ENCODE measurements around the gene BRPF3.

Gene BRPF3

GRCh38 chr6:36227379-36228228 is 31.1 kb downstream of the BRPF3 start:
- no peak overlapping the region for H3K27ac ChIP-seq (ENCODE audit: insufficient read depth, low read depth, low read length, poor library complexity, severe bottlenecking)
- H3K4me1 ChIP-seq (ENCODE audit: control insufficient read depth, insufficient read depth, low read length), result no peaks in the 10 kb centered on the region
- no peak overlapping the region for H3K4me3 ChIP-seq (ENCODE audit: insufficient read depth, low read depth, low read length)
- no peaks in the 10 kb centered on the region for H3K27me3 ChIP-seq (ENCODE audit: control insufficient read depth, insufficient read depth, low read length, poor library complexity, severe bottlenecking)
- no peaks in the 10 kb centered on the region for H3K9me3 ChIP-seq (ENCODE audit: control insufficient read depth, low read length)
- H3K36me3 ChIP-seq (ENCODE audit: control insufficient read depth, insufficient read depth, low read length), result peaks cover 35% of the 10 kb centered on the region
- WGBS, 2 experiments, result 91 to 95% methylated on average over 1 of the region's 1 CpG

- Histone ChIP-seq H3K27me3 (ENCODE audit: control insufficient read depth, insufficient read depth, low read length, poor library complexity, severe bottlenecking) (no peaks in the 10 kb centered on the region), H3K4me3 (ENCODE audit: insufficient read depth, low read depth, low read length) (no peak overlapping the region), H3K27ac (ENCODE audit: insufficient read depth, low read depth, low read length, poor library complexity, severe bottlenecking) (no peak overlapping the region), H3K9me3 (ENCODE audit: control insufficient read depth, low read length) (no peaks in the 10 kb centered on the region), H3K4me1 (ENCODE audit: control insufficient read depth, insufficient read depth, low read length) (no peaks in the 10 kb centered on the region), H3K36me3 (ENCODE audit: control insufficient read depth, insufficient read depth, low read length) (peaks cover 22% of the 10 kb centered on the region)
- 97 to 98% methylated on average over 5 of the region's 5 CpGs for WGBS, 2 experiments
These were observed 32.7 kb downstream of the BRPF3 start for GRCh38 chr6:36229223-36229622.

- Histone ChIP-seq H3K36me3 (ENCODE audit: control insufficient read depth, insufficient read depth, low read length) (peaks cover 13% of the 10 kb centered on the region), H3K4me3 (ENCODE audit: insufficient read depth, low read depth, low read length) (no peak overlapping the region), H3K27ac (ENCODE audit: insufficient read depth, low read depth, low read length, poor library complexity, severe bottlenecking) (no peak overlapping the region), H3K27me3 (ENCODE audit: control insufficient read depth, insufficient read depth, low read length, poor library complexity, severe bottlenecking) (no peaks in the 10 kb centered on the region), H3K9me3 (ENCODE audit: control insufficient read depth, low read length) (no peaks in the 10 kb centered on the region), H3K4me1 (ENCODE audit: control insufficient read depth, insufficient read depth, low read length) (no peaks in the 10 kb centered on the region)
- 95 to 96% methylated on average over 11 of the region's 11 CpGs for WGBS, 2 experiments
These were observed 33.8 kb downstream of the BRPF3 start for GRCh38 chr6:36230371-36230770.

GRCh38 chr6:36232172-36232571 is 35.6 kb downstream of the BRPF3 start:
- H3K4me1 ChIP-seq (ENCODE audit: control insufficient read depth, insufficient read depth, low read length), result no peaks in the 10 kb centered on the region
- H3K36me3 ChIP-seq (ENCODE audit: control insufficient read depth, insufficient read depth, low read length), result peaks cover 13% of the 10 kb centered on the region
- no peak overlapping the region for H3K27ac ChIP-seq (ENCODE audit: insufficient read depth, low read depth, low read length, poor library complexity, severe bottlenecking)
- no peaks in the 10 kb centered on the region for H3K27me3 ChIP-seq (ENCODE audit: control insufficient read depth, insufficient read depth, low read length, poor library complexity, severe bottlenecking)
- WGBS, 2 experiments, result 89 to 96% methylated on average over 4 of the region's 4 CpGs
- H3K9me3 ChIP-seq (ENCODE audit: control insufficient read depth, low read length), result no peaks in the 10 kb centered on the region
- no peak overlapping the region for H3K4me3 ChIP-seq (ENCODE audit: insufficient read depth, low read depth, low read length)

DNA sequence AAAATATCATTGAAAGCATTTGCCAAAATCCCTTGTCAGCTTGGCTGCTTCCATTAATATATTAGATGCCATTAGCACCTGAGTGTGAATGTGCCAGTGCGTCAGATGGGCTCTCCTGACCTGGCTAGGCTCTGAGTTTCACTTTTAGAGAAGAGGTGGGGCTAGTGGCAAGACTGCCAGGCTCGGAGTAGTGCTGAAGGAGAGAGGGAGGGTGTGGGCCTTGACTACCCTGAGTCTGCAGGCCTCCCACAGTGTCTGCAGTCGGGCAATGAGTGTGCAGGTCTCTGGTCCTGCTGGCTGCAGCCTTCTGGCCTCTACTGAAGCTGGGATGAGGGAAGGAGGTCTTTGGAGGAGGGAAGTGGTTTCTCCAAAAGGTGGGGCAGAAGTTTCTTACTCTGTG is 38.8 kb downstream of the BRPF3 start:
- Histone ChIP-seq H3K4me1 (ENCODE audit: control insufficient read depth, insufficient read depth, low read length) (no peaks in the 10 kb centered on the region), H3K4me3 (ENCODE audit: insufficient read depth, low read depth, low read length) (no peak overlapping the region), H3K27me3 (ENCODE audit: control insufficient read depth, insufficient read depth, low read length, poor library complexity, severe bottlenecking) (no peaks in the 10 kb centered on the region), H3K27ac (ENCODE audit: insufficient read depth, low read depth, low read length, poor library complexity, severe bottlenecking) (no peak overlapping the region), H3K36me3 (ENCODE audit: control insufficient read depth, insufficient read depth, low read length) (peaks cover 4% of the 10 kb centered on the region), H3K9me3 (ENCODE audit: control insufficient read depth, low read length) (no peaks in the 10 kb centered on the region)
- WGBS, 2 experiments, result 48 to 57% methylated on average over 3 of the region's 3 CpGs

GRCh38 chr6:36235862-36236261 is 39.3 kb downstream of the BRPF3 start:
- Histone ChIP-seq H3K27me3 (ENCODE audit: control insufficient read depth, insufficient read depth, low read length, poor library complexity, severe bottlenecking) (no peaks in the 10 kb centered on the region), H3K27ac (ENCODE audit: insufficient read depth, low read depth, low read length, poor library complexity, severe bottlenecking) (no peak overlapping the region), H3K4me1 (ENCODE audit: control insufficient read depth, insufficient read depth, low read length) (no peaks in the 10 kb centered on the region), H3K4me3 (ENCODE audit: insufficient read depth, low read depth, low read length) (no peak overlapping the region), H3K36me3 (ENCODE audit: control insufficient read depth, insufficient read depth, low read length) (no peaks in the 10 kb centered on the region), H3K9me3 (ENCODE audit: control insufficient read depth, low read length) (no peaks in the 10 kb centered on the region)
- 95 to 96% methylated on average over 17 of the region's 17 CpGs for WGBS, 2 experiments

GRCh38 chr6:36239774-36240173 is 43.2 kb downstream of the BRPF3 start:
- Histone ChIP-seq H3K27me3 (ENCODE audit: control insufficient read depth, insufficient read depth, low read length, poor library complexity, severe bottlenecking) (no peaks in the 10 kb centered on the region), H3K27ac (ENCODE audit: insufficient read depth, low read depth, low read length, poor library complexity, severe bottlenecking) (no peak overlapping the region), H3K4me1 (ENCODE audit: control insufficient read depth, insufficient read depth, low read length) (peaks cover 7% of the 10 kb centered on the region), H3K9me3 (ENCODE audit: control insufficient read depth, low read length) (no peaks in the 10 kb centered on the region), H3K36me3 (ENCODE audit: control insufficient read depth, insufficient read depth, low read length) (no peaks in the 10 kb centered on the region), H3K4me3 (ENCODE audit: insufficient read depth, low read depth, low read length) (no peak overlapping the region)
- 85 to 87% methylated on average over 5 of the region's 5 CpGs for WGBS, 2 experiments

GRCh38 chr6:36241728-36242127 is 45.2 kb downstream of the BRPF3 start:
- no peaks in the 10 kb centered on the region for H3K9me3 ChIP-seq (ENCODE audit: control insufficient read depth, low read length)
- H3K4me3 ChIP-seq (ENCODE audit: insufficient read depth, low read depth, low read length), result no peak overlapping the region
- no peak overlapping the region for H3K27ac ChIP-seq (ENCODE audit: insufficient read depth, low read depth, low read length, poor library complexity, severe bottlenecking)
- peaks cover 16% of the 10 kb centered on the region for H3K4me1 ChIP-seq (ENCODE audit: control insufficient read depth, insufficient read depth, low read length)
- WGBS, 2 experiments, result 87 to 88% methylated on average over 10 of the region's 10 CpGs
- H3K27me3 ChIP-seq (ENCODE audit: control insufficient read depth, insufficient read depth, low read length, poor library complexity, severe bottlenecking), result no peaks in the 10 kb centered on the region
- no peaks in the 10 kb centered on the region for H3K36me3 ChIP-seq (ENCODE audit: control insufficient read depth, insufficient read depth, low read length)

GRCh38 chr6:36242161-36242560 is 45.6 kb downstream of the BRPF3 start:
- Histone ChIP-seq H3K27me3 (ENCODE audit: control insufficient read depth, insufficient read depth, low read length, poor library complexity, severe bottlenecking) (no peaks in the 10 kb centered on the region), H3K4me3 (ENCODE audit: insufficient read depth, low read depth, low read length) (no peak overlapping the region), H3K4me1 (ENCODE audit: control insufficient read depth, insufficient read depth, low read length) (peaks cover 20% of the 10 kb centered on the region), H3K36me3 (ENCODE audit: control insufficient read depth, insufficient read depth, low read length) (no peaks in the 10 kb centered on the region), H3K27ac (ENCODE audit: insufficient read depth, low read depth, low read length, poor library complexity, severe bottlenecking) (no peak overlapping the region), H3K9me3 (ENCODE audit: control insufficient read depth, low read length) (no peaks in the 10 kb centered on the region)
- 90 to 95% methylated on average over 5 of the region's 5 CpGs for WGBS, 2 experiments

DNA sequence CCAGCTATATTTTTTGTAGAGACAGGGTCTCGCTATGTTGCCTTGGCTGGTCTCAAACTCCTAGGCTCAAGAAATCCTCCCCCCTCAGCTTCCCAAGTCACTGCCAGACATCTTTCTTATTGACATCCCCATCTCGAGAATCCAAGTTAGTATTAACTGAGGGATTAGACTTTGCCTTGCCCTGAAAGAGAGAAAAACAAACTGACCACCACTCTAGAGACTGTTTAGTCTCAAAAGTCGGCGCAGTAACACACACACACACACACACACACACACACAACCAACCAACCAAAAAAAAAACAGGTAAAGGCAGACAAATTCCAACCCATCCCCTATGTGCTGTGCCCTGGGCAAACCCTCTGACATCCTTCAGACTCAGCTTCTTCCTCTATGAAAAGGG is 46.1 kb downstream of the BRPF3 start:
- no peak overlapping the region for H3K27ac ChIP-seq (ENCODE audit: insufficient read depth, low read depth, low read length, poor library complexity, severe bottlenecking)
- no peaks in the 10 kb centered on the region for H3K36me3 ChIP-seq (ENCODE audit: control insufficient read depth, insufficient read depth, low read length)
- no peaks in the 10 kb centered on the region for H3K9me3 ChIP-seq (ENCODE audit: control insufficient read depth, low read length)
- no peaks in the 10 kb centered on the region for H3K27me3 ChIP-seq (ENCODE audit: control insufficient read depth, insufficient read depth, low read length, poor library complexity, severe bottlenecking)
- 88 to 95% methylated on average over 4 of the region's 4 CpGs for WGBS, 2 experiments
- H3K4me1 ChIP-seq (ENCODE audit: control insufficient read depth, insufficient read depth, low read length), result peaks cover 21% of the 10 kb centered on the region
- H3K4me3 ChIP-seq (ENCODE audit: insufficient read depth, low read depth, low read length), result no peak overlapping the region

Measured in ectodermal cell (in vitro differentiated cells).